ENCODE measurements around the gene GNG2.

Gene GNG2

GRCh38 chr14:51960866-51961265, 100.5 kb downstream of the GNG2 start:
- Histone ChIP-seq H3K27ac (ENCODE audit: low read depth, low read length) (no peak overlapping the region), H3K36me3 (ENCODE audit: insufficient read depth, low read length) (peaks cover 19% of the 10 kb centered on the region), H3K4me3 (ENCODE audit: low read depth, low read length) (no peak overlapping the region), H3K79me2 (ENCODE audit: control insufficient read depth, insufficient read depth, low read length, unreplicated experiment) (no peaks in the 10 kb centered on the region), H3K27me3 (ENCODE audit: insufficient read depth, low read length) (no peaks in the 10 kb centered on the region), H3K4me1 (ENCODE audit: control insufficient read depth, insufficient read depth, low read length, unreplicated experiment) (peaks cover 10% of the 10 kb centered on the region), H2AFZ (ENCODE audit: low read length, unreplicated experiment) (no peak overlapping the region)

GRCh38 chr14:51962711-51963110, 102.3 kb downstream of the GNG2 start:
- Histone ChIP-seq H3K27ac (ENCODE audit: low read depth, low read length) (no peak overlapping the region), H3K4me3 (ENCODE audit: low read depth, low read length) (peak overlapping the region; percentile 64), H2AFZ (ENCODE audit: low read length, unreplicated experiment) (peak overlapping the region; percentile 88), H3K4me1 (ENCODE audit: control insufficient read depth, insufficient read depth, low read length, unreplicated experiment) (peaks cover 10% of the 10 kb centered on the region), H3K36me3 (ENCODE audit: insufficient read depth, low read length) (peaks cover 10% of the 10 kb centered on the region), H3K79me2 (ENCODE audit: control insufficient read depth, insufficient read depth, low read length, unreplicated experiment) (no peaks in the 10 kb centered on the region), H3K27me3 (ENCODE audit: insufficient read depth, low read length) (no peaks in the 10 kb centered on the region)

- peaks cover 10% of the 10 kb centered on the region for H3K36me3 ChIP-seq (ENCODE audit: insufficient read depth, low read length)
- no peak overlapping the region for H3K27ac ChIP-seq (ENCODE audit: low read depth, low read length)
- peaks cover 10% of the 10 kb centered on the region for H3K4me1 ChIP-seq (ENCODE audit: control insufficient read depth, insufficient read depth, low read length, unreplicated experiment)
- H2AFZ ChIP-seq (ENCODE audit: low read length, unreplicated experiment): peak overlapping the region; percentile 88
- H3K4me3 ChIP-seq (ENCODE audit: low read depth, low read length): peak overlapping the region; percentile 64
- H3K79me2 ChIP-seq (ENCODE audit: control insufficient read depth, insufficient read depth, low read length, unreplicated experiment): no peaks in the 10 kb centered on the region
- no peaks in the 10 kb centered on the region for H3K27me3 ChIP-seq (ENCODE audit: insufficient read depth, low read length)
Observed at GRCh38 chr14:51963286-51963685, 102.9 kb downstream of the GNG2 start.

GRCh38 chr14:51967521-51967920, 107.1 kb downstream of the GNG2 start:
- H2AFZ ChIP-seq (ENCODE audit: low read length, unreplicated experiment): no peak overlapping the region
- H3K4me1 ChIP-seq (ENCODE audit: control insufficient read depth, insufficient read depth, low read length, unreplicated experiment): peaks cover 6% of the 10 kb centered on the region
- H3K79me2 ChIP-seq (ENCODE audit: control insufficient read depth, insufficient read depth, low read length, unreplicated experiment): no peaks in the 10 kb centered on the region
- no peaks in the 10 kb centered on the region for H3K36me3 ChIP-seq (ENCODE audit: insufficient read depth, low read length)
- no peak overlapping the region for H3K27ac ChIP-seq (ENCODE audit: low read depth, low read length)
- no peaks in the 10 kb centered on the region for H3K27me3 ChIP-seq (ENCODE audit: insufficient read depth, low read length)
- no peak overlapping the region for H3K4me3 ChIP-seq (ENCODE audit: low read depth, low read length)

- H3K27me3 ChIP-seq (ENCODE audit: insufficient read depth, low read length): no peaks in the 10 kb centered on the region
- H3K36me3 ChIP-seq (ENCODE audit: insufficient read depth, low read length): no peaks in the 10 kb centered on the region
- H3K4me3 ChIP-seq (ENCODE audit: low read depth, low read length): no peak overlapping the region
- H3K79me2 ChIP-seq (ENCODE audit: control insufficient read depth, insufficient read depth, low read length, unreplicated experiment): no peaks in the 10 kb centered on the region
- no peak overlapping the region for H3K27ac ChIP-seq (ENCODE audit: low read depth, low read length)
- no peaks in the 10 kb centered on the region for H3K4me1 ChIP-seq (ENCODE audit: control insufficient read depth, insufficient read depth, low read length, unreplicated experiment)
- H2AFZ ChIP-seq (ENCODE audit: low read length, unreplicated experiment): no peak overlapping the region
Observed at GRCh38 chr14:51969852-51970540, 109.6 kb downstream of the GNG2 start.

- no peaks in the 10 kb centered on the region for H3K79me2 ChIP-seq (ENCODE audit: control insufficient read depth, insufficient read depth, low read length, unreplicated experiment)
Observed at GRCh38 chr14:51972566-51972965, 112.2 kb downstream of the GNG2 start.

GRCh38 chr14:51977075-51977474, 116.7 kb downstream of the GNG2 start:
- no peak overlapping the region for H2AFZ ChIP-seq (ENCODE audit: low read length, unreplicated experiment)
- no peaks in the 10 kb centered on the region for H3K79me2 ChIP-seq (ENCODE audit: control insufficient read depth, insufficient read depth, low read length, unreplicated experiment)
- peaks cover 4% of the 10 kb centered on the region for H3K4me1 ChIP-seq (ENCODE audit: control insufficient read depth, insufficient read depth, low read length, unreplicated experiment)
- H3K36me3 ChIP-seq (ENCODE audit: insufficient read depth, low read length): no peaks in the 10 kb centered on the region
- H3K4me3 ChIP-seq (ENCODE audit: low read depth, low read length): no peak overlapping the region
- H3K27ac ChIP-seq (ENCODE audit: low read depth, low read length): no peak overlapping the region
- no peaks in the 10 kb centered on the region for H3K27me3 ChIP-seq (ENCODE audit: insufficient read depth, low read length)

More at GRCh38 chr14:51972566-51972965, 112.2 kb downstream of the GNG2 start:
- no peak overlapping the region for H2AFZ ChIP-seq (ENCODE audit: low read length, unreplicated experiment)
- H3K36me3 ChIP-seq (ENCODE audit: insufficient read depth, low read length): no peaks in the 10 kb centered on the region
- H3K27me3 ChIP-seq (ENCODE audit: insufficient read depth, low read length): no peaks in the 10 kb centered on the region
- H3K4me1 ChIP-seq (ENCODE audit: control insufficient read depth, insufficient read depth, low read length, unreplicated experiment): no peaks in the 10 kb centered on the region
- no peak overlapping the region for H3K4me3 ChIP-seq (ENCODE audit: low read depth, low read length)
- H3K27ac ChIP-seq (ENCODE audit: low read depth, low read length): no peak overlapping the region

- no peak overlapping the region for H2AFZ ChIP-seq (ENCODE audit: low read length, unreplicated experiment)
- peaks cover 4% of the 10 kb centered on the region for H3K4me1 ChIP-seq (ENCODE audit: control insufficient read depth, insufficient read depth, low read length, unreplicated experiment)
- no peak overlapping the region for H3K4me3 ChIP-seq (ENCODE audit: low read depth, low read length)
- H3K36me3 ChIP-seq (ENCODE audit: insufficient read depth, low read length): no peaks in the 10 kb centered on the region
- no peaks in the 10 kb centered on the region for H3K27me3 ChIP-seq (ENCODE audit: insufficient read depth, low read length)
- no peak overlapping the region for H3K27ac ChIP-seq (ENCODE audit: low read depth, low read length)
- no peaks in the 10 kb centered on the region for H3K79me2 ChIP-seq (ENCODE audit: control insufficient read depth, insufficient read depth, low read length, unreplicated experiment)
Observed at GRCh38 chr14:51978681-51979085, 118.3 kb downstream of the GNG2 start.

- H3K36me3 ChIP-seq (ENCODE audit: insufficient read depth, low read length): no peaks in the 10 kb centered on the region
- H3K4me3 ChIP-seq (ENCODE audit: low read depth, low read length): no peak overlapping the region
Observed at GRCh38 chr14:51979088-51979709, 118.8 kb downstream of the GNG2 start.

GRCh38 chr14:51981218-51981854, 120.9 kb downstream of the GNG2 start:
- Histone ChIP-seq H3K27ac (ENCODE audit: low read depth, low read length) (no peak overlapping the region), H3K36me3 (ENCODE audit: insufficient read depth, low read length) (no peaks in the 10 kb centered on the region), H2AFZ (ENCODE audit: low read length, unreplicated experiment) (no peak overlapping the region), H3K4me1 (ENCODE audit: control insufficient read depth, insufficient read depth, low read length, unreplicated experiment) (peaks cover 4% of the 10 kb centered on the region), H3K4me3 (ENCODE audit: low read depth, low read length) (no peak overlapping the region), H3K79me2 (ENCODE audit: control insufficient read depth, insufficient read depth, low read length, unreplicated experiment) (no peaks in the 10 kb centered on the region), H3K27me3 (ENCODE audit: insufficient read depth, low read length) (no peaks in the 10 kb centered on the region; the same call in 1 of the 2 replicates)

More at GRCh38 chr14:51979088-51979709, 118.8 kb downstream of the GNG2 start:
- no peak overlapping the region for H3K27ac ChIP-seq (ENCODE audit: low read depth, low read length)
- no peaks in the 10 kb centered on the region for H3K79me2 ChIP-seq (ENCODE audit: control insufficient read depth, insufficient read depth, low read length, unreplicated experiment)
- no peak overlapping the region for H2AFZ ChIP-seq (ENCODE audit: low read length, unreplicated experiment)
- no peaks in the 10 kb centered on the region for H3K27me3 ChIP-seq (ENCODE audit: insufficient read depth, low read length)
- peaks cover 4% of the 10 kb centered on the region for H3K4me1 ChIP-seq (ENCODE audit: control insufficient read depth, insufficient read depth, low read length, unreplicated experiment)

Measured in ACC112 (cell line).